SK-N-MC (cell line): Measurements from ENCODE around the gene PDZD7.

Experiments used
- EZH2 ChIP-seq: fragments of 200-600 bp; sonication (generic); IDR thresholded peaks from one replicate; pipeline ENCODE4 v1.6.1; 2017; ENCODE audit warnings: antibody characterized with exemption
- POLR2AphosphoS5 ChIP-seq: IDR thresholded peaks from 2 replicates; pipeline ENCODE4 v1.6.1; 2012; ENCODE audit warnings: mild to moderate bottlenecking, low read depth, low read length, borderline replicate concordance

DNA sequence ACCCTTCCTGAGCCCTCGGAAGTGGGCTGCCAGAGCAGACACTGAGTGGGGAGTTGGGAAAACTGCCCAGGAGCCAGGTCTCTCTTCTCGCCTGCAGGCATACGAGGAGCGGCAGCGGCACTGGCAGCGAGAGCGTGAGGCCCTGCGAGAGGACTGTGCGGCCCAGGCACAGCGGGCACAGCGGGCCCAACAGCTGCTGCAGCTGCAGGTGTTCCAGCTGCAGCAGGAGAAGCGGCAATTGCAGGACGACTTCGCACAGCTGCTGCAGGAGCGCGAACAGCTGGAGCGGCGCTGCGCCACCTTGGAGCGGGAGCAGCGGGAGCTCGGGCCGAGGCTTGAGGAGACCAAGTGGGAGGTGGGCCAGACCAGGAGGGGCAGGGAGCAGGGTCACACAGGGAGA is 25.6 kb downstream of the PDZD7 start:
- no peak for TF ChIP-seq POLR2AphosphoS5
- TF ChIP-seq EZH2: no peak
